ENCODE measurements around the gene DRD4.

GRCh38 chr11:609341-609811 lies 27.7 kb upstream of the DRD4 start:
- no peak for TF ChIP-seq NFYB (IDR thresholded peaks at IDR 0.05; ENCODE audit: insufficient read depth, low read depth, low read length)
- TF ChIP-seq, protein P1, sequence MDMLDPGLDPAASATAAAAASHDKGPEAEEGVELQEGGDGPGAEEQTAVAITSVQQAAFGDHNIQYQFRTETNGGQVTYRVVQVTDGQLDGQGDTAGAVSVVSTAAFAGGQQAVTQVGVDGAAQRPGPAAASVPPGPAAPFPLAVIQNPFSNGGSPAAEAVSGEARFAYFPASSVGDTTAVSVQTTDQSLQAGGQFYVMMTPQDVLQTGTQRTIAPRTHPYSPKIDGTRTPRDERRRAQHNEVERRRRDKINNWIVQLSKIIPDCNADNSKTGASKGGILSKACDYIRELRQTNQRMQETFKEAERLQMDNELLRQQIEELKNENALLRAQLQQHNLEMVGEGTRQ (IDR thresholded peaks at IDR 0.05; ENCODE audit: borderline replicate concordance, low read depth, low read length) = no peak
- no peak for TF ChIP-seq EZH2 (IDR thresholded peaks at IDR 0.05; ENCODE audit: borderline replicate concordance, control insufficient read depth, low read depth, low read length)
- no peak for TF ChIP-seq NR2C1 (IDR thresholded peaks at IDR 0.05)
- TF ChIP-seq TCF12 (IDR thresholded peaks at IDR 0.05; ENCODE audit: low read depth, low read length) = no peak
- no peak for TF ChIP-seq PBX3 (IDR thresholded peaks at IDR 0.05; ENCODE audit: insufficient replicate concordance, low read depth, low read length)
